HepG2 (cell line): ENCODE measurements around the gene OPRM1. TPM values are rescaled to one million over a fixed set of nuclear protein-coding genes. Genes with fewer than 3 reads are reported as not detected.

Experiments
- CAMTA2 ChIP-seq: sonication (generic); formaldehyde crosslinking; IDR thresholded peaks from 2 replicates; pipeline ENCODE4 v1.4.0; 2020; ENCODE audit warnings: mild to moderate bottlenecking, missing genetic modification reagents, borderline replicate concordance
- HNRNPUL1 ChIP-seq: fragments of 200-400 bp; formaldehyde crosslinking; IDR thresholded peaks from 2 replicates; pipeline ENCODE4 v1.6.1; 2017; ENCODE audit warnings: low read depth, mild to moderate bottlenecking, low read length, moderate library complexity
- HOXA5 ChIP-seq: sonication (generic); formaldehyde crosslinking; IDR thresholded peaks from 2 replicates; pipeline ENCODE4 v1.4.0; 2020; ENCODE audit warnings: missing genetic modification reagents
- NCOA1 ChIP-seq: sonication (generic); formaldehyde crosslinking; IDR thresholded peaks from 2 replicates; pipeline ENCODE4 v1.9.0; 2021; ENCODE audit warnings: missing genetic modification reagents
- PAXIP1 ChIP-seq: sonication (generic); formaldehyde crosslinking; conservative IDR thresholded peaks from 2 replicates; pipeline ENCODE4 v1.4.0; 2020; ENCODE audit warnings: mild to moderate bottlenecking, missing genetic modification reagents, moderate library complexity
- ZC3H13 ChIP-seq: sonication (generic); formaldehyde crosslinking; IDR thresholded peaks from 2 replicates; pipeline ENCODE4 v1.8.1; 2023; ENCODE audit warnings: mild to moderate bottlenecking, missing genetic modification reagents, moderate library complexity
- ZFP37 ChIP-seq: sonication (generic); formaldehyde crosslinking; IDR thresholded peaks from 2 replicates; pipeline ENCODE4 v1.4.0; 2020; ENCODE audit warnings: missing genetic modification reagents, borderline replicate concordance
- ZNF101 ChIP-seq: sonication (generic); formaldehyde crosslinking; IDR thresholded peaks from 2 replicates; pipeline ENCODE4 v1.4.0; 2020; ENCODE audit warnings: mild to moderate bottlenecking, low read depth, missing genetic modification reagents, borderline replicate concordance
- ZNF274 ChIP-seq: sonication (generic); formaldehyde crosslinking; IDR thresholded peaks from 2 replicates; pipeline ENCODE4 v1.5.1; 2020; ENCODE audit warnings: mild to moderate bottlenecking, missing genetic modification reagents
- ZNF747 ChIP-seq: sonication (generic); formaldehyde crosslinking; IDR thresholded peaks from 2 replicates; pipeline ENCODE4 v1.8.1; 2023; ENCODE audit warnings: missing genetic modification reagents, mild to moderate bottlenecking, borderline replicate concordance
- polyA plus RNA-seq, 8 experiments: library from polyadenylated mRNA; depleted of rRNA in 3 of 8; stranded (reverse) in 7 of 8; unstranded in 1 of 8; fragments of >200 nt; fragmentation: Illumina TruSeq in 4 of 8; extraction: Trizol in 4 of 8; gene quantifications; 2 replicates each; pipeline versions ENCODE4 v1.2.1 to v1.2.3, GENCODE V29; 2011 to 2016; ENCODE audit warnings: low read depth in 4 of 8, missing spikeins in 1 of 8, mixed read lengths in 1 of 8; ENCODE audit not compliant: insufficient read depth in 1 of 8
- total RNA-seq, 5 experiments: library from RNA; depleted of rRNA; stranded (reverse); fragments of >200 nt; fragmentation: Illumina TruSeq; extraction: Trizol; gene quantifications; 2 replicates each; pipeline ENCODE4 v1.2.3, GENCODE V29; 2016; ENCODE audit warnings: low read depth in 1 of 5
- TF ChIP-seq, protein P1 (sequence below): IDR thresholded peaks from 2 replicates; pipeline ENCODE4 v1.6.1; 2018; ENCODE audit warnings: missing genetic modification reagents
- TF ChIP-seq, protein P2 (sequence below): sonication (generic); formaldehyde crosslinking; IDR thresholded peaks from 2 replicates; pipeline ENCODE4 v1.4.0; 2020; ENCODE audit warnings: missing genetic modification reagents
- TF ChIP-seq, protein P3 (sequence below): sonication (generic); formaldehyde crosslinking; IDR thresholded peaks from 2 replicates; pipeline ENCODE4 v1.4.0; 2020; ENCODE audit warnings: low read depth, missing genetic modification reagents

The OPRM1 gene
- total and polyA plus RNA-seq, 2 of the 13 experiments (the other 11 are each of a cell fraction or from before 2014, with no cell fraction given): not detected

- TF ChIP-seq, protein P1, sequence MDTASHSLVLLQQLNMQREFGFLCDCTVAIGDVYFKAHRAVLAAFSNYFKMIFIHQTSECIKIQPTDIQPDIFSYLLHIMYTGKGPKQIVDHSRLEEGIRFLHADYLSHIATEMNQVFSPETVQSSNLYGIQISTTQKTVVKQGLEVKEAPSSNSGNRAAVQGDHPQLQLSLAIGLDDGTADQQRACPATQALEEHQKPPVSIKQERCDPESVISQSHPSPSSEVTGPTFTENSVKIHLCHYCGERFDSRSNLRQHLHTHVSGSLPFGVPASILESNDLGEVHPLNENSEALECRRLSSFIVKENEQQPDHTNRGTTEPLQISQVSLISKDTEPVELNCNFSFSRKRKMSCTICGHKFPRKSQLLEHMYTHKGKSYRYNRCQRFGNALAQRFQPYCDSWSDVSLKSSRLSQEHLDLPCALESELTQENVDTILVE (CRISPR knock-in tag): peak; percentile 67
- TF ChIP-seq HOXA5 (CRISPR knock-in tag) (peak; percentile 91), ZNF274 (CRISPR knock-in tag) (no peak; the same call in 1 of the 2 replicates), ZFP37 (CRISPR knock-in tag) (peak; percentile 89; the same call in 1 of the 2 replicates), ZNF101 (CRISPR knock-in tag) (no peak), NCOA1 (CRISPR knock-in tag) (no peak), CAMTA2 (no peak), PAXIP1 (CRISPR knock-in tag) (no peak), HNRNPUL1 (no peak), ZNF747 (CRISPR knock-in tag) (no peak), ZC3H13 (CRISPR knock-in tag) (peak; percentile 70)
- TF ChIP-seq, protein P2, sequence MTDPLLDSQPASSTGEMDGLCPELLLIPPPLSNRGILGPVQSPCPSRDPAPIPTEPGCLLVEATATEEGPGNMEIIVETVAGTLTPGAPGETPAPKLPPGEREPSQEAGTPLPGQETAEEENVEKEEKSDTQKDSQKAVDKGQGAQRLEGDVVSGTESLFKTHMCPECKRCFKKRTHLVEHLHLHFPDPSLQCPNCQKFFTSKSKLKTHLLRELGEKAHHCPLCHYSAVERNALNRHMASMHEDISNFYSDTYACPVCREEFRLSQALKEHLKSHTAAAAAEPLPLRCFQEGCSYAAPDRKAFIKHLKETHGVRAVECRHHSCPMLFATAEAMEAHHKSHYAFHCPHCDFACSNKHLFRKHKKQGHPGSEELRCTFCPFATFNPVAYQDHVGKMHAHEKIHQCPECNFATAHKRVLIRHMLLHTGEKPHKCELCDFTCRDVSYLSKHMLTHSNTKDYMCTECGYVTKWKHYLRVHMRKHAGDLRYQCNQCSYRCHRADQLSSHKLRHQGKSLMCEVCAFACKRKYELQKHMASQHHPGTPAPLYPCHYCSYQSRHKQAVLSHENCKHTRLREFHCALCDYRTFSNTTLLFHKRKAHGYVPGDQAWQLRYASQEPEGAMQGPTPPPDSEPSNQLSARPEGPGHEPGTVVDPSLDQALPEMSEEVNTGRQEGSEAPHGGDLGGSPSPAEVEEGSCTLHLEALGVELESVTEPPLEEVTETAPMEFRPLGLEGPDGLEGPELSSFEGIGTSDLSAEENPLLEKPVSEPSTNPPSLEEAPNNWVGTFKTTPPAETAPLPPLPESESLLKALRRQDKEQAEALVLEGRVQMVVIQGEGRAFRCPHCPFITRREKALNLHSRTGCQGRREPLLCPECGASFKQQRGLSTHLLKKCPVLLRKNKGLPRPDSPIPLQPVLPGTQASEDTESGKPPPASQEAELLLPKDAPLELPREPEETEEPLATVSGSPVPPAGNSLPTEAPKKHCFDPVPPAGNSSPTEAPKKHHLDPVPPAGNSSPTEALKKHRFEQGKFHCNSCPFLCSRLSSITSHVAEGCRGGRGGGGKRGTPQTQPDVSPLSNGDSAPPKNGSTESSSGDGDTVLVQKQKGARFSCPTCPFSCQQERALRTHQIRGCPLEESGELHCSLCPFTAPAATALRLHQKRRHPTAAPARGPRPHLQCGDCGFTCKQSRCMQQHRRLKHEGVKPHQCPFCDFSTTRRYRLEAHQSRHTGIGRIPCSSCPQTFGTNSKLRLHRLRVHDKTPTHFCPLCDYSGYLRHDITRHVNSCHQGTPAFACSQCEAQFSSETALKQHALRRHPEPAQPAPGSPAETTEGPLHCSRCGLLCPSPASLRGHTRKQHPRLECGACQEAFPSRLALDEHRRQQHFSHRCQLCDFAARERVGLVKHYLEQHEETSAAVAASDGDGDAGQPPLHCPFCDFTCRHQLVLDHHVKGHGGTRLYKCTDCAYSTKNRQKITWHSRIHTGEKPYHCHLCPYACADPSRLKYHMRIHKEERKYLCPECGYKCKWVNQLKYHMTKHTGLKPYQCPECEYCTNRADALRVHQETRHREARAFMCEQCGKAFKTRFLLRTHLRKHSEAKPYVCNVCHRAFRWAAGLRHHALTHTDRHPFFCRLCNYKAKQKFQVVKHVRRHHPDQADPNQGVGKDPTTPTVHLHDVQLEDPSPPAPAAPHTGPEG: peak; percentile 80; the same call in 1 of the 2 replicates
- TF ChIP-seq, protein P3, sequence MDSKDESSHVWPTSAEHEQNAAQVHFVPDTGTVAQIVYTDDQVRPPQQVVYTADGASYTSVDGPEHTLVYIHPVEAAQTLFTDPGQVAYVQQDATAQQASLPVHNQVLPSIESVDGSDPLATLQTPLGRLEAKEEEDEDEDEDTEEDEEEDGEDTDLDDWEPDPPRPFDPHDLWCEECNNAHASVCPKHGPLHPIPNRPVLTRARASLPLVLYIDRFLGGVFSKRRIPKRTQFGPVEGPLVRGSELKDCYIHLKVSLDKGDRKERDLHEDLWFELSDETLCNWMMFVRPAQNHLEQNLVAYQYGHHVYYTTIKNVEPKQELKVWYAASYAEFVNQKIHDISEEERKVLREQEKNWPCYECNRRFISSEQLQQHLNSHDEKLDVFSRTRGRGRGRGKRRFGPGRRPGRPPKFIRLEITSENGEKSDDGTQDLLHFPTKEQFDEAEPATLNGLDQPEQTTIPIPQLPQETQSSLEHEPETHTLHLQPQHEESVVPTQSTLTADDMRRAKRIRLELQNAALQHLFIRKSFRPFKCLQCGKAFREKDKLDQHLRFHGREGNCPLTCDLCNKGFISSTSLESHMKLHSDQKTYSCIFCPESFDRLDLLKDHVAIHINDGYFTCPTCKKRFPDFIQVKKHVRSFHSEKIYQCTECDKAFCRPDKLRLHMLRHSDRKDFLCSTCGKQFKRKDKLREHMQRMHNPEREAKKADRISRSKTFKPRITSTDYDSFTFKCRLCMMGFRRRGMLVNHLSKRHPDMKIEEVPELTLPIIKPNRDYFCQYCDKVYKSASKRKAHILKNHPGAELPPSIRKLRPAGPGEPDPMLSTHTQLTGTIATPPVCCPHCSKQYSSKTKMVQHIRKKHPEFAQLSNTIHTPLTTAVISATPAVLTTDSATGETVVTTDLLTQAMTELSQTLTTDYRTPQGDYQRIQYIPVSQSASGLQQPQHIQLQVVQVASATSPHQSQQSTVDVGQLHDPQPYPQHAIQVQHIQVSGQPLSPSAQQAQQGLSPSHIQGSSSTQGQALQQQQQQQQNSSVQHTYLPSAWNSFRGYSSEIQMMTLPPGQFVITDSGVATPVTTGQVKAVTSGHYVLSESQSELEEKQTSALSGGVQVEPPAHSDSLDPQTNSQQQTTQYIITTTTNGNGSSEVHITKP (CRISPR knock-in tag): no peak
Measured at GRCh38 chr6:154039231-154039842, at the start of gene OPRM1 (continued).
